ENCODE results near the gene MPV17L2.

DNA sequence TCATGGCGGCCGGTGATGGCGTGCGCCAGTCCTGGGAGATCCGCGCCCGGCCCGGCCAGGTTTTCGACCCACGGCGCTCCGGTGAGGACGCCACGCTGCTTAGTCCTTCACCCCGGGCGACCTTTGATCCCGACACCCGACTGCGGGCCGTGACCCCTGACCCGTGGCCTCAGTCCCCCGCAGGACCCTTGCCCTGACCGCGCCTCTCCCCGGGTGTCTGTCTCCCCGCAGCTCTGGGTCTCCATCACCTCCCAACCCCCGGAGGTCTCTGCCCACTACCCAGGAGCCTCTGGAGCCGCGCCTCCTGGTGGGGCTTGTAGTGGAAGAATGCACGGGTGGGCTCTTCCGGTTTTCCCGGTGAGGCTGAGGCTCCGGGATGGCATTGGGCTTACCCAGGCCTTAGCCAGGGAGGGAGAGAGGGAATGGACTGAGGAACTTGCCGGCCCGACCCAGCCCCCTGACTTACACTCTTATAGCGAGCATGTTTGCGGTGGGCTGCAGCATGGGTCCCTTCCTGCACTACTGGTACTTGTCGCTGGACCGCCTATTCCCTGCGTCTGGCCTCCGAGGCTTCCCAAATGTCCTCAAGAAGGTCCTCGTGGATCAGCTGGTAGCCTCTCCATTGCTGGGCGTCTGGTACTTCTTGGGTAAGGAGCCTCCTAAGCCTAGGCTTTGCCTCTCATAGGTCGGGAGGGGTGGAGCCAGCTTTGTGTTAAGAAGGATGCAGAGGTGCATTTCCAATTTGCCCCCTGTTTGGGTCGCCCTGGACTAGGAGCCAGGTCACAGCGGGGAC is 566 bp downstream of the MPV17L2 start:
- TF ChIP-seq, protein P1, sequence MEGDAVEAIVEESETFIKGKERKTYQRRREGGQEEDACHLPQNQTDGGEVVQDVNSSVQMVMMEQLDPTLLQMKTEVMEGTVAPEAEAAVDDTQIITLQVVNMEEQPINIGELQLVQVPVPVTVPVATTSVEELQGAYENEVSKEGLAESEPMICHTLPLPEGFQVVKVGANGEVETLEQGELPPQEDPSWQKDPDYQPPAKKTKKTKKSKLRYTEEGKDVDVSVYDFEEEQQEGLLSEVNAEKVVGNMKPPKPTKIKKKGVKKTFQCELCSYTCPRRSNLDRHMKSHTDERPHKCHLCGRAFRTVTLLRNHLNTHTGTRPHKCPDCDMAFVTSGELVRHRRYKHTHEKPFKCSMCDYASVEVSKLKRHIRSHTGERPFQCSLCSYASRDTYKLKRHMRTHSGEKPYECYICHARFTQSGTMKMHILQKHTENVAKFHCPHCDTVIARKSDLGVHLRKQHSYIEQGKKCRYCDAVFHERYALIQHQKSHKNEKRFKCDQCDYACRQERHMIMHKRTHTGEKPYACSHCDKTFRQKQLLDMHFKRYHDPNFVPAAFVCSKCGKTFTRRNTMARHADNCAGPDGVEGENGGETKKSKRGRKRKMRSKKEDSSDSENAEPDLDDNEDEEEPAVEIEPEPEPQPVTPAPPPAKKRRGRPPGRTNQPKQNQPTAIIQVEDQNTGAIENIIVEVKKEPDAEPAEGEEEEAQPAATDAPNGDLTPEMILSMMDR (conservative IDR thresholded peaks at IDR 0.05): no peak
- no peak for TF ChIP-seq EZH2 (IDR thresholded peaks at IDR 0.05; ENCODE audit: low read depth)

Data from PC-9 (cell line).